OCI-LY7 (cell line): Measurements from ENCODE around the gene CASKIN1. TPM values are rescaled to one million over a fixed set of nuclear protein-coding genes. Genes with fewer than 3 reads are reported as not detected.

Experiments used
- BruUV-seq: library from RNA; stranded (reverse); fragments of 400-500 nt; replicated peaks from 2 replicates; lab custom pipeline; 2021; lab: Mats Ljungman, UMichigan
- CTCF ChIA-PET: fragments of 300-600 bp; sonication (Branson Sonifier 250); formaldehyde crosslinking; loops from one replicate; lab custom pipeline; 2022; ENCODE audit warnings: antibody characterized with exemption; ENCODE audit not compliant: unreplicated experiment; lab: Charles Lee
- POLR2A ChIA-PET: fragments of 300-600 bp; sonication (Branson Sonifier 250); formaldehyde crosslinking; loops from one replicate; lab custom pipeline; 2022; ENCODE audit warnings: antibody characterized with exemption; lab: Charles Lee
- DNase-seq: peaks from one replicate; pipeline ENCODE4 v3.0.0-alpha.2; 2015; ENCODE audit warnings: low spot score
- H2AFZ ChIP-seq: fragments of 200-600 bp; sonication (generic), shearing (Covaris generic); 2 replicates; pipeline ENCODE4 v1.6.1; 2014; ENCODE audit warnings: mild to moderate bottlenecking, antibody characterized with exemption, low read length, moderate library complexity
- H3K27ac ChIP-seq: fragments of 200-600 bp; sonication (generic); 2 replicates; pipeline ENCODE4 v1.5.1; 2014; ENCODE audit warnings: mixed run types, low read depth, mild to moderate bottlenecking, moderate library complexity, low read length, inconsistent platforms; ENCODE audit not compliant: poor library complexity, severe bottlenecking
- H3K36me3 ChIP-seq: fragments of 200-600 bp; sonication (generic); 2 replicates; pipeline ENCODE4 v1.6.1; 2014; ENCODE audit warnings: mild to moderate bottlenecking, antibody characterized with exemption, low read length, moderate library complexity, mixed read lengths; ENCODE audit not compliant: insufficient read depth
- H3K4me1 ChIP-seq: fragments of 200-600 bp; sonication (generic); 2 replicates; pipeline ENCODE4 v1.5.1; 2014; ENCODE audit warnings: mild to moderate bottlenecking, low read length; ENCODE audit not compliant: insufficient read depth, poor library complexity, severe bottlenecking
- H3K4me2 ChIP-seq: fragments of 200-600 bp; sonication (generic); 2 replicates; pipeline ENCODE4 v1.6.1; 2014; ENCODE audit warnings: mild to moderate bottlenecking, low read length
- H3K4me3 ChIP-seq: fragments of 200-600 bp; sonication (generic); 2 replicates; pipeline ENCODE4 v1.5.1; 2014; ENCODE audit warnings: mild to moderate bottlenecking, low read depth, low read length; ENCODE audit not compliant: poor library complexity, severe bottlenecking
- H3K79me2 ChIP-seq: fragments of 200-600 bp; sonication (generic); 2 replicates; pipeline ENCODE4 v1.6.1; 2016; ENCODE audit warnings: low read depth, mild to moderate bottlenecking, low read length, moderate library complexity, mixed read lengths; ENCODE audit not compliant: insufficient read depth
- H3K9me2 ChIP-seq: fragments of 200-600 bp; sonication (generic); 2 replicates; pipeline ENCODE4 v1.6.1; 2016; ENCODE audit warnings: mild to moderate bottlenecking, low read length, mixed read lengths; ENCODE audit not compliant: insufficient read depth
- H3K9me3 ChIP-seq: fragments of 200-600 bp; sonication (generic); 2 replicates; pipeline ENCODE4 v1.6.1; 2014; ENCODE audit warnings: mild to moderate bottlenecking, mixed run types, low read length, mixed read lengths
- H4K20me1 ChIP-seq: fragments of 200-600 bp; sonication (generic); 2 replicates; pipeline ENCODE4 v1.6.1; 2014; ENCODE audit warnings: mild to moderate bottlenecking, antibody characterized with exemption, low read length, moderate library complexity, mixed read lengths; ENCODE audit not compliant: insufficient read depth
- EZH2phosphoT487 ChIP-seq: fragments of 200-600 bp; sonication (generic); IDR thresholded peaks from 2 replicates; pipeline ENCODE4 v1.6.1; 2018; ENCODE audit warnings: low read depth, borderline replicate concordance, mild to moderate bottlenecking, mixed run types, antibody characterized with exemption, low read length, moderate library complexity, mixed read lengths
- intact Hi-C: fragments of 100-400 bp; cut with micrococcal nuclease; formaldehyde crosslinking; loops from one replicate; pipeline ENCODE4 v1.10.0; 2022; ENCODE audit not compliant: unreplicated experiment
- total RNA-seq, 2 experiments: library from RNA; depleted of rRNA in 1 of 2; stranded (reverse); fragments of >200 nt in 1 of 2; shearing (Covaris generic) in 1 of 2; gene quantifications; 2 replicates each; pipeline ENCODE4 v1.2.3, GENCODE V29; 2014 to 2022
- TF ChIP-seq, protein P1 (sequence below): fragments of 200-600 bp; sonication (generic); conservative IDR thresholded peaks from 2 replicates; pipeline ENCODE4 v1.5.1; 2014; ENCODE audit warnings: mild to moderate bottlenecking, antibody characterized with exemption, low read length, moderate library complexity, mixed read lengths

Gene CASKIN1
- total RNA-seq, 2 experiments from 2014 or later = 0.06 to 0.09 TPM

GRCh38 chr16:2206420-2206779, 10.0 kb upstream of the CASKIN1 start:
- TF ChIP-seq EZH2phosphoT487 = no peak
- TF ChIP-seq, protein P1, sequence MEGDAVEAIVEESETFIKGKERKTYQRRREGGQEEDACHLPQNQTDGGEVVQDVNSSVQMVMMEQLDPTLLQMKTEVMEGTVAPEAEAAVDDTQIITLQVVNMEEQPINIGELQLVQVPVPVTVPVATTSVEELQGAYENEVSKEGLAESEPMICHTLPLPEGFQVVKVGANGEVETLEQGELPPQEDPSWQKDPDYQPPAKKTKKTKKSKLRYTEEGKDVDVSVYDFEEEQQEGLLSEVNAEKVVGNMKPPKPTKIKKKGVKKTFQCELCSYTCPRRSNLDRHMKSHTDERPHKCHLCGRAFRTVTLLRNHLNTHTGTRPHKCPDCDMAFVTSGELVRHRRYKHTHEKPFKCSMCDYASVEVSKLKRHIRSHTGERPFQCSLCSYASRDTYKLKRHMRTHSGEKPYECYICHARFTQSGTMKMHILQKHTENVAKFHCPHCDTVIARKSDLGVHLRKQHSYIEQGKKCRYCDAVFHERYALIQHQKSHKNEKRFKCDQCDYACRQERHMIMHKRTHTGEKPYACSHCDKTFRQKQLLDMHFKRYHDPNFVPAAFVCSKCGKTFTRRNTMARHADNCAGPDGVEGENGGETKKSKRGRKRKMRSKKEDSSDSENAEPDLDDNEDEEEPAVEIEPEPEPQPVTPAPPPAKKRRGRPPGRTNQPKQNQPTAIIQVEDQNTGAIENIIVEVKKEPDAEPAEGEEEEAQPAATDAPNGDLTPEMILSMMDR = no peak
- H2AFZ ChIP-seq = no peak overlapping the region

GRCh38 chr16:2205967-2206313, 9.5 kb upstream of the CASKIN1 start:
- Histone ChIP-seq H3K9me2 (no peaks in the 10 kb centered on the region), H3K36me3 (peaks cover 35% of the 10 kb centered on the region), H2AFZ (peak overlapping the region; percentile 86; the same call in 1 of the 2 replicates), H3K4me1 (peaks cover 13% of the 10 kb centered on the region), H4K20me1 (no peaks in the 10 kb centered on the region), H3K9me3 (no peaks in the 10 kb centered on the region), H3K79me2 (peaks cover 12% of the 10 kb centered on the region; the same call in 1 of the 2 replicates), H3K27ac (peak overlapping the region; percentile 64), H3K4me2 (peak overlapping the region; percentile 95), H3K4me3 (peak overlapping the region; percentile 79)
- no peak for DNase-seq
- BruUV-seq = no TSS peak
- no peak for TF ChIP-seq EZH2phosphoT487
- TF ChIP-seq, protein P1 = no peak
- ChIA-PET CTCF (no interaction called here), POLR2A (interaction anchor here (0.6 to 1.1 kb wide), 2 partner anchors 9 to 254 kb away, joined by 4 read pairs; partner anchors contain the start of genes PGP and TEDC2)
- intact Hi-C loops = loop anchor here (1.0 kb wide), 1 partner anchor 17 kb away; the partner anchor contains the start of gene E4F1

More at GRCh38 chr16:2206420-2206779, 10.0 kb upstream of the CASKIN1 start:
- no peaks in the 10 kb centered on the region for H4K20me1 ChIP-seq
- no peaks in the 10 kb centered on the region for H3K9me2 ChIP-seq
- H3K27ac ChIP-seq = peak overlapping the region; percentile 64
- ChIA-PET POLR2A (interaction anchor here (0.6 to 1.1 kb wide), 2 partner anchors 8 to 253 kb away, joined by 4 read pairs; partner anchors contain the start of genes PGP and TEDC2), CTCF (no interaction called here)
- intact Hi-C loops = no loop called here
- peak overlapping the region; percentile 95 for H3K4me2 ChIP-seq
- peaks cover 13% of the 10 kb centered on the region for H3K4me1 ChIP-seq
- no peaks in the 10 kb centered on the region for H3K9me3 ChIP-seq
- DNase-seq = no peak
- peaks cover 12% of the 10 kb centered on the region; the same call in 1 of the 2 replicates for H3K79me2 ChIP-seq
- TSS peak; percentile 65 for BruUV-seq
- peak overlapping the region; percentile 79 for H3K4me3 ChIP-seq
- peaks cover 35% of the 10 kb centered on the region for H3K36me3 ChIP-seq
